SK-N-SH treated with all-trans-retinoic acid at 6 μM for 48 hours (cell line): ENCODE results near the gene DLL4.

Experiments used
- ATAC-seq: fragments of 200-7000 bp; cut with Tn5 transposase; 3 replicates; pipeline ENCODE4 v1.9.1; 2020; ENCODE audit warnings: mild to moderate bottlenecking, moderate library complexity
- ARNTL ChIP-seq: fragments of 450-650 bp; formaldehyde crosslinking; IDR thresholded peaks from 2 replicates; pipeline ENCODE4 v1.5.0; 2020; ENCODE audit warnings: low read depth, mild to moderate bottlenecking, moderate library complexity, borderline replicate concordance
- BACH2 ChIP-seq: fragments of 250-450 bp; sonication (Bioruptor Pico); IDR thresholded peaks from 2 replicates; pipeline ENCODE4 v1.9.0; 2021; ENCODE audit warnings: mild to moderate bottlenecking, borderline replicate concordance
- CREB5 ChIP-seq: fragments of 250-450 bp; sonication (Bioruptor Pico); IDR thresholded peaks from 2 replicates; pipeline ENCODE4 v1.5.1; 2020; ENCODE audit warnings: low read depth, mild to moderate bottlenecking, moderate library complexity
- CSDC2 ChIP-seq: fragments of 250-450 bp; sonication (Bioruptor Pico); IDR thresholded peaks from 2 replicates; pipeline ENCODE4 v1.5.0; 2020; ENCODE audit warnings: mild to moderate bottlenecking, moderate library complexity
- ESRRG ChIP-seq: fragments of 250-450 bp; sonication (Bioruptor Pico); IDR thresholded peaks from 2 replicates; pipeline ENCODE4 v1.6.1; 2021; ENCODE audit warnings: mild to moderate bottlenecking
- GLIS3 ChIP-seq: fragments of 250-450 bp; sonication (Bioruptor Pico); IDR thresholded peaks from 2 replicates; pipeline ENCODE4 v1.5.0; 2020; ENCODE audit warnings: mild to moderate bottlenecking, moderate library complexity
- OSR1 ChIP-seq: fragments of 250-450 bp; sonication (Bioruptor Pico); IDR thresholded peaks from 2 replicates; pipeline ENCODE4 v1.8.0; 2022; ENCODE audit warnings: moderate library complexity, mild to moderate bottlenecking, inconsistent platforms
- PATZ1 ChIP-seq: fragments of 250-450 bp; sonication (Bioruptor Pico); IDR thresholded peaks from 2 replicates; pipeline ENCODE4 v1.8.0; 2020; ENCODE audit warnings: mild to moderate bottlenecking, moderate library complexity, borderline replicate concordance
- POU6F1 ChIP-seq: fragments of 250-450 bp; sonication (Bioruptor Pico); IDR thresholded peaks from 2 replicates; pipeline ENCODE4 v1.8.0; 2021; ENCODE audit warnings: low read depth, mild to moderate bottlenecking, moderate library complexity, borderline replicate concordance
- PPARA ChIP-seq: fragments of 250-450 bp; sonication (Bioruptor Pico); IDR thresholded peaks from 2 replicates; pipeline ENCODE4 v1.5.0; 2020; ENCODE audit warnings: mild to moderate bottlenecking, borderline replicate concordance
- RARB ChIP-seq: fragments of 250-450 bp; sonication (Bioruptor Pico); IDR thresholded peaks from 2 replicates; pipeline ENCODE4 v1.8.0; 2021; ENCODE audit warnings: mild to moderate bottlenecking, moderate library complexity
- SNAI2 ChIP-seq: fragments of 250-450 bp; sonication (Bioruptor Pico); IDR thresholded peaks from 2 replicates; pipeline ENCODE4 v1.5.0; 2020; ENCODE audit warnings: mild to moderate bottlenecking, moderate library complexity
- TCF4 ChIP-seq: fragments of 250-450 bp; sonication (Bioruptor Pico); IDR thresholded peaks from 2 replicates; pipeline ENCODE4 v1.8.0; 2021; ENCODE audit warnings: mild to moderate bottlenecking, moderate library complexity, borderline replicate concordance
- ZC3H10 ChIP-seq: fragments of 250-450 bp; sonication (Bioruptor Pico); IDR thresholded peaks from 2 replicates; pipeline ENCODE4 v1.5.1; 2021; ENCODE audit warnings: mild to moderate bottlenecking, moderate library complexity
- ZFP3 ChIP-seq: fragments of 250-450 bp; sonication (Bioruptor Pico); IDR thresholded peaks from 2 replicates; pipeline ENCODE4 v1.5.0; 2020; ENCODE audit warnings: mild to moderate bottlenecking, moderate library complexity
- ZNF565 ChIP-seq: fragments of 450-650 bp; formaldehyde crosslinking; conservative IDR thresholded peaks from 2 replicates; pipeline ENCODE4 v1.5.0; 2020; ENCODE audit warnings: low read depth, mild to moderate bottlenecking, moderate library complexity
- ZNF70 ChIP-seq: fragments of 450-650 bp; formaldehyde crosslinking; IDR thresholded peaks from 2 replicates; pipeline ENCODE4 v1.5.0; 2020; ENCODE audit warnings: mild to moderate bottlenecking, moderate library complexity
- ZNF8 ChIP-seq: fragments of 450-650 bp; formaldehyde crosslinking; IDR thresholded peaks from 2 replicates; pipeline ENCODE4 v1.5.0; 2020; ENCODE audit warnings: mild to moderate bottlenecking, moderate library complexity
- TF ChIP-seq, protein P1 (sequence below): fragments of 250-450 bp; sonication (Bioruptor Pico); IDR thresholded peaks from 2 replicates; pipeline ENCODE4 v1.5.0; 2020; ENCODE audit warnings: mild to moderate bottlenecking, moderate library complexity
- TF ChIP-seq, protein P2 (sequence below): fragments of 250-450 bp; sonication (Bioruptor Pico); IDR thresholded peaks from 2 replicates; pipeline ENCODE4 v1.5.1; 2021; ENCODE audit warnings: mild to moderate bottlenecking, moderate library complexity

DLL4 gene

DNA sequence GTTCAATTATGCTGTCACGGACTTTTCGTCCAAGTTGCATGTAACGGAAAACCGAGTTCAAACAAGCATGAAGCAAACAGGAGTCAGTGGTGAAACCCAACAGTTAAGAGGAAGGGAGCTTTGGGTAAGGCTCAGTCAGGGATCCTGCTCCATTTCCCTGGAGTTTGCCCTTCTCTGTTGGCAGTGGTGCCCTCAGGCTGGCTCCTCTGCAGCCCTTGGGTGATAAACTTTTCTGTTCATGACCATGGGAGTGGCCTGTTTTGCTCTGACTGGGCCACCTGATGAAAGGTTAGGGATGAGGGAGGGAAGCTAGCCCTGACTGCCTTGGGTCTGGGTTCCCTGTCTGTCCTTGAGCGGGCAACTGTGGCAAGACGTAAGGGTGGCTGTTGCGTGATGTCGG lies 40.2 kb downstream of the DLL4 start:
- TF ChIP-seq ZFP3 (CRISPR knock-in tag) (no peak), OSR1 (no peak), ESRRG (no peak), RARB (CRISPR knock-in tag) (no peak), ZNF565 (no peak), CSDC2 (CRISPR knock-in tag) (no peak), PATZ1 (CRISPR knock-in tag) (no peak), CREB5 (CRISPR knock-in tag) (no peak), TCF4 (no peak)
- TF ChIP-seq, protein P1, sequence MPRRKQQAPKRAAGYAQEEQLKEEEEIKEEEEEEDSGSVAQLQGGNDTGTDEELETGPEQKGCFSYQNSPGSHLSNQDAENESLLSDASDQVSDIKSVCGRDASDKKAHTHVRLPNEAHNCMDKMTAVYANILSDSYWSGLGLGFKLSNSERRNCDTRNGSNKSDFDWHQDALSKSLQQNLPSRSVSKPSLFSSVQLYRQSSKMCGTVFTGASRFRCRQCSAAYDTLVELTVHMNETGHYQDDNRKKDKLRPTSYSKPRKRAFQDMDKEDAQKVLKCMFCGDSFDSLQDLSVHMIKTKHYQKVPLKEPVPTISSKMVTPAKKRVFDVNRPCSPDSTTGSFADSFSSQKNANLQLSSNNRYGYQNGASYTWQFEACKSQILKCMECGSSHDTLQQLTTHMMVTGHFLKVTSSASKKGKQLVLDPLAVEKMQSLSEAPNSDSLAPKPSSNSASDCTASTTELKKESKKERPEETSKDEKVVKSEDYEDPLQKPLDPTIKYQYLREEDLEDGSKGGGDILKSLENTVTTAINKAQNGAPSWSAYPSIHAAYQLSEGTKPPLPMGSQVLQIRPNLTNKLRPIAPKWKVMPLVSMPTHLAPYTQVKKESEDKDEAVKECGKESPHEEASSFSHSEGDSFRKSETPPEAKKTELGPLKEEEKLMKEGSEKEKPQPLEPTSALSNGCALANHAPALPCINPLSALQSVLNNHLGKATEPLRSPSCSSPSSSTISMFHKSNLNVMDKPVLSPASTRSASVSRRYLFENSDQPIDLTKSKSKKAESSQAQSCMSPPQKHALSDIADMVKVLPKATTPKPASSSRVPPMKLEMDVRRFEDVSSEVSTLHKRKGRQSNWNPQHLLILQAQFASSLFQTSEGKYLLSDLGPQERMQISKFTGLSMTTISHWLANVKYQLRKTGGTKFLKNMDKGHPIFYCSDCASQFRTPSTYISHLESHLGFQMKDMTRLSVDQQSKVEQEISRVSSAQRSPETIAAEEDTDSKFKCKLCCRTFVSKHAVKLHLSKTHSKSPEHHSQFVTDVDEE (CRISPR knock-in tag): no peak
- TF ChIP-seq, all 23 proteins: peak for 0
- ATAC-seq: no peak

- TF ChIP-seq CREB5 (CRISPR knock-in tag) (no peak), PATZ1 (CRISPR knock-in tag) (no peak), BACH2 (CRISPR knock-in tag) (no peak), ESRRG (no peak), TCF4 (no peak), POU6F1 (CRISPR knock-in tag) (no peak), RARB (CRISPR knock-in tag) (no peak), PPARA (CRISPR knock-in tag) (no peak), GLIS3 (CRISPR knock-in tag) (no peak), ZC3H10 (CRISPR knock-in tag) (no peak), ZNF8 (CRISPR knock-in tag) (no peak), ZNF70 (CRISPR knock-in tag) (no peak), OSR1 (no peak), ARNTL (CRISPR knock-in tag) (no peak), CSDC2 (CRISPR knock-in tag) (no peak), SNAI2 (CRISPR knock-in tag) (no peak)
- TF ChIP-seq, protein P1 (CRISPR knock-in tag): no peak
- TF ChIP-seq, protein P2, sequence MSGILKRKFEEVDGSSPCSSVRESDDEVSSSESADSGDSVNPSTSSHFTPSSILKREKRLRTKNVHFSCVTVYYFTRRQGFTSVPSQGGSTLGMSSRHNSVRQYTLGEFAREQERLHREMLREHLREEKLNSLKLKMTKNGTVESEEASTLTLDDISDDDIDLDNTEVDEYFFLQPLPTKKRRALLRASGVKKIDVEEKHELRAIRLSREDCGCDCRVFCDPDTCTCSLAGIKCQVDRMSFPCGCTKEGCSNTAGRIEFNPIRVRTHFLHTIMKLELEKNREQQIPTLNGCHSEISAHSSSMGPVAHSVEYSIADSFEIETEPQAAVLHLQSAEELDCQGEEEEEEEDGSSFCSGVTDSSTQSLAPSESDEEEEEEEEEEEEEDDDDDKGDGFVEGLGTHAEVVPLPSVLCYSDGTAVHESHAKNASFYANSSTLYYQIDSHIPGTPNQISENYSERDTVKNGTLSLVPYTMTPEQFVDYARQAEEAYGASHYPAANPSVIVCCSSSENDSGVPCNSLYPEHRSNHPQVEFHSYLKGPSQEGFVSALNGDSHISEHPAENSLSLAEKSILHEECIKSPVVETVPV (CRISPR knock-in tag): no peak
- no peak for ATAC-seq
These were observed 45.7 kb downstream of the DLL4 start for GRCh38 chr15:40974879-40975278.
